HG03097 (cell line): Measurements from ENCODE around the gene SLX9.

Experiments
- ATAC-seq: cut with Tn5 transposase; IDR thresholded peaks from one replicate; pipeline ENCODE4 v1.9.1; 2021; ENCODE audit not compliant: unreplicated experiment, low FRiP score

Gene SLX9

GRCh38 chr21:44943686-44944550 lies 4.1 kb downstream of the SLX9 start:
- ATAC-seq = no peak

GRCh38 chr21:44944596-44944995 lies 4.8 kb downstream of the SLX9 start:
- ATAC-seq = no peak

GRCh38 chr21:44946254-44947041 lies 6.6 kb downstream of the SLX9 start:
- no peak for ATAC-seq

GRCh38 chr21:44947111-44947929 lies 7.5 kb downstream of the SLX9 start:
- ATAC-seq = no peak

- ATAC-seq = no peak
Measured at GRCh38 chr21:44947930-44948331, 8.1 kb downstream of the SLX9 start.

- no peak for ATAC-seq
Measured at GRCh38 chr21:44948426-44949120, 8.7 kb downstream of the SLX9 start.

GRCh38 chr21:44949161-44949778 lies 9.4 kb downstream of the SLX9 start:
- ATAC-seq = no peak

- peak; percentile 56 for ATAC-seq
Measured at GRCh38 chr21:44949779-44950198, 10.0 kb downstream of the SLX9 start.

GRCh38 chr21:44950351-44950750 lies 10.5 kb downstream of the SLX9 start:
- no peak for ATAC-seq

- ATAC-seq = no peak
Measured at GRCh38 chr21:44951186-44951915, 11.5 kb downstream of the SLX9 start.

- no peak for ATAC-seq
Measured at GRCh38 chr21:44952116-44952928, 12.5 kb downstream of the SLX9 start.

GRCh38 chr21:44952929-44953627 lies 13.2 kb downstream of the SLX9 start:
- ATAC-seq = no peak

GRCh38 chr21:44953628-44954021 lies 13.8 kb downstream of the SLX9 start:
- no peak for ATAC-seq

GRCh38 chr21:44954281-44954771 lies 14.5 kb downstream of the SLX9 start:
- no peak for ATAC-seq

GRCh38 chr21:44955141-44955797 lies 15.4 kb downstream of the SLX9 start:
- ATAC-seq = no peak

- ATAC-seq = no peak
Measured at GRCh38 chr21:44955798-44956175, 16.0 kb downstream of the SLX9 start.
